Jurkat, Clone E6-1 (cell line): Measurements from ENCODE around the gene COL11A2.

Experiments used
- DNase-seq: peaks from one replicate; pipeline ENCODE4 v3.0.0-alpha.2; 2011; ENCODE audit warnings: low read depth, low spot score
- H3K4me3 ChIP-seq: 2 replicates; pipeline ENCODE4 v1.5.1; 2011; ENCODE audit warnings: mild to moderate bottlenecking, low read length, control low read depth, moderate library complexity

Gene COL11A2

DNA sequence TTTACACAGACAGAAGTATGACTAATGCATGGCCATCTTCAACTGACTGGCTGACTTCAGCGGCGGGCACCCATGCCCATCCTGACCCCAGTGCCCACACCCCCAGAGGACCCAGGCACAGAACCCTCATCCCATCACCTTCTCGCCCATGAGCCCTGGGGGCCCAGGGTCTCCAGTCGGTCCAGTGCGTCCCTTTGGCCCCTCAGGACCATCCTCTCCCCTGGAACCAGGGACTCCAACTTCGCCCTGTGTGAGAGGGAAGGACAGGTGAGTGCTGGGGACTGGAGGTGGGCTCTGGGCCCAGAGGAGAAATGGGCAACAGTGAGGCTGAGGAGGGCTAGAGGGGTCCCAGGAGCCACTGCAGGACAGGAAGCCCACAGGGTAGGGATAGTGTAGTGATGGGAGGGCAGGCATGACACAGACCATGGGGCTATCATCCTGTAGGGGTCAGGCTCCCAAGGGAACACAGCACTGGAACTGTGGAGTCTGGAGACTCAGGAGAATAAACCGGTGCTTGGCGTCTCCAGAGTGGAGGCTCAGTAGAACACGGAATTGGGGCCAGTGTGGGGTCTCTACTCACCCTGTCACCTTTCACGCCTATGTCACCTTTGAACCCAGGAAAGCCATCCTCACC lies 16.7 kb downstream of the COL11A2 start:
- DNase-seq: no peak
- no peak overlapping the region for H3K4me3 ChIP-seq

DNA sequence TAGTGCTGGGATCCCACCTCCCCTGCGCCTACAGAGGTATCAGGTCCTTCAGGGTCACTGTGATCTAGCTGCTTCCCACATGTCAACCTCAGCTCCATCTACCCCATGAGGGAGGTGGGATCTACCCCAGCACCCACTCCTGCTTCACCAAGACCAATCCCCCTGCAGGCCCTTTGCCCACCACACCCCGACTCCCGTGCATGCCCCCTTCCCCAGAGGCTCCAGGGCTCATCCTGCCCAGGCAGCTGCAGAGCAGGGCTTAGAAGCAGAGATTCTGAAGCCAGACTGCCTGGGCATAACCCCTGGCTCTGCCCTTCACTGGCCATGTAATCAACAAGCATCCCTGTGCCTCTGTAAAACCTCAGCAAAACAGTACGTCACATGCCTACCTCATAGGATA lies 17.5 kb downstream of the COL11A2 start:
- no peak overlapping the region for H3K4me3 ChIP-seq
- DNase-seq: no peak

DNA sequence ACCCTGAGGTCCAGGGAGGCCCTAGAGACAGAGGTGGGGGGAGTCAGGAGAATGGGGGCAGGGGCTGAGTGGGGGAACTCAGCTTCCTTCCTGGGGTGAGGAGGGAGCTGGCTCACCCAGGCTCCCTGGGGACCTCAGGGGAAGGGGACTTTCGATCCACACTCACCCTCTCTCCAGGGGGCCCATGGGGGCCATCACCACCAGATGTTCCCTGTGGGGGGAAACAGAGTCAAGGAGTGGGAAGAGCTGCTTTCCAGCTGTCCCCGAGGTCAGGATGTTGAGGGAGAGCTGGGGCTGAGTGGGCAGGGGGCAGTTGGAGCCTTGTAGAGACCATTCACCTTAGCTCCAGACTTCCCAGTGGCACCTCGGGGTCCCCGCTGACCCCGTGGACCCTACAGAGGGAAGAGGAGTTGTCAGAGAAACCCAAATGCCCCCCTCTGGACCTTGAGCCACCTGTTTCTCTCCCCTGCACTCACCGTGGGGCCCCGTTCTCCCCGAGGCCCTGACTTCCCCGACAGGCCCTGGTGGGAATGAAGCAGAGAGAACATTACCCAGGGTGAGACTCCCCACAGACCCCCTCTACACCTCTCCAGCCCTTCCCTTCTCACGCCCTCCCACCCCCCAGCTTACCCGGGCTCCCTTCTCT lies 18.6 kb downstream of the COL11A2 start:
- no peak for DNase-seq

DNA sequence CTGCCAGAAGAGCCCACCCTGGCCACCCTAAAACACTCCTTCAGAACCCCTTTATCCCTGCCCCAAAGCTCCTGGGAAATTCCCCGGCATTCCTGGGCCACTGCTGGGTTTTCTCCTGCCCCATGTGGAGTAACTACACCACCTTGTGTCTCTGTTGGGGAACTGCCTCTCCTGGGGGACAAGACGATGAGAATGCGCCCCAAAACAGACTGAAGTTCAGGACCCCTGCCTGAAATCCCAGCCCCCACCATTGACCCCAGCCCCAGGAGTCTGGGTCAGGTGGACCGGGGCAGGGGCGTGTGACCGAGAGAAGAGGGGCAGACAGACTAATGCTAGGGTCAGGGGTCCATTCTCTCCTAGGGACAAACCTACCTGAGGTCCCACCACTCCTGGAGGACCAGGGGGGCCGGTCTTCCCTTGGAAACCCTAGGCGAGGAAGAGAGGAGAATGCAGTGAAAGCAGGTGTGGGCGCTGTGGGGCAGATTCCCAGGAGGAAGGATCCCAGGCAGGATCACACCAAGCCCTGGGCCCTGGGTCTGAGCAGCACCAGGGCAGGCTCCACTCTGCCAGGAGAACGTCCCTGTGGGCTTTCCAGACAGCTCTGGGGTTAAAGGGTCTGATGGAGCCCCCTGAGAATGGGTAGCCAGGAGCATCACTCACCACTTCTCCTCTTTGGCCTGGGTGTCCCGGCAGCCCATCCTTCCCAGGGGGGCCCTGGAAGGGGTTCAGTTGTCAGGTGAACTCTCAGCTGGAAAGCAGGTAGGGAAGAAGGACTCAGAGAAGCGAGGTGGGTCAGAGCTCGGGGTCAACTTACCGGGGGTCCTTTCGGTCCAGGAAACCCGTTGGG lies 19.4 kb downstream of the COL11A2 start:
- DNase-seq: no peak
- no peak overlapping the region for H3K4me3 ChIP-seq

More for the DNA sequence above, 18.6 kb downstream of the COL11A2 start:
- H3K4me3 ChIP-seq: no peak overlapping the region

DNA sequence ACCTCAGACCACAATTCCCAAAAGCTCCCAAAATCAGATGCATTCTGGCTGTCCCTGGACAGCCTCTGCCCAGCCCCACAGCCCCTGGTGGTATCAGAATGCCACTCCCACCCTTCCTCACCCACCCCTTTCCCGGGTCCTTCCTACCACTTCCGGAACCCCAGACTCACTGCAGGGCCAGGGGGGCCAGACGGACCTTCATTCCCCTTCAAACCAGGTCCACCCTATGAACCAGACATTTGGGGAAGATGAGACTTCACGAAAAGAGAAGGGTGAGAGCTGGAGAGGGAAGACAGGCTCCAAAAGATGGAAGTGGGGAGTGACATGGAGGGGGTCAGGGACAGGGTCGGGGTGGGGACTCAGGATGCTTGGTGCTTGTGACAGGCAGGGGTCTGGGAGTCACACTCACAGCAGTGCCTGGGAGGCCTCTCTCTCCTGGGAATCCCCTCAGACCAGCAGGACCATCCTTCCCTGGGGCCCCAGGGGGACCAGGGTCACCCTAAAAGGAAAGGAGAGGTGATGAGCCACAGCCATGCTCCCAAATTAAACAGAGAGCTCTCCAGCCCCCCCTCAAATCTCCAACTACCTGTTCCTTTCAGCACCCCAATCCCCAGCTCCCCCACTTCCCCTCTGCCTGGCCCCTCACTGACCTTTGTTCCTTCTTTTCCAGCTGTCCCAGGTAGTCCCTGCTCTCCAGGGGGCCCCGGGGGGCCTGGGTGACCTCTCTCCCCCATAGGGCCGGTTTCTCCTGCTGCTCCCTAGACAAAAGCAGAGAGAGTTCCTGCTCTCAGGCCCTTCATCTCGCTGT lies 20.2 kb downstream of the COL11A2 start:
- no peak overlapping the region for H3K4me3 ChIP-seq

DNA sequence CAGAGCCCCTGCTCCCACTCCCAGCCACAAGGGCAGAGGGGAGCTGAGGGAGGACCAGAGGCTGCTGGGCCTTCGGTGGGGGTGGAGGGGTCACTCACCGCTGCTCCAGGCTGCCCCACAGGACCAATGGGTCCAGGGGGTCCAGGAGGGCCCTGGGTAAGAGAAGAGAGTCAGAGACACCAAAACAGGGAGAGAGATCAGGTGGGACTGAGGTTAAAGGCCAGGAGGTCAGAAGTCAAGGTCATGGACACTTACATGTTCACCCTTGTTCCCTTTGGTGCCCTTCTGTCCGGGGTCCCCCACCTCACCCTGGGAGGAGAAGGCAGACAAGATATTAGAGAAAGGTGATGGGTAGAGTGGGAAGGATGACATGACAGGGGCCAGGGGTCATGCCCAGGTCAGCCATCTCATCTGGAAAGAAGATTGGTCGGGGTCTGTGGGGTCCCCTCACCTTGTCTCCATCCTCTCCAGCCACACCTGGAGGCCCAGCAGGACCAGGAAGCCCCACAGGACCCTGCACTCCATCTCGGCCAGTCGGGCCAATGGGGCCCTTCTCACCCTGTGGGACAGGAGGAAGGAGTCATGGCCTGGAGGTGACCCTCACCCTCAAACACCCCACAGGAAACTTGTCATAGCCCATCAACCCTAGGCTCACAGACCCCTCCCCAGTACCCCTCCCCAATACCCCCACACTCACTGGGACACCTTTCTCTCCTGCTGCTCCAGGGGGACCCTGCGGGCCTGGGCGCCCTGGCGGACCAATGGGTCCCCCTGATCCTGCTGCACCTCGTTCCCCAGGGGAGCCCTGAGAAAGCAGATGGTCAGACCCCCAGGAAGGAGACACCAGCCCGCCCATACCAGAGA lies 21.0 kb downstream of the COL11A2 start:
- no peak for DNase-seq
- H3K4me3 ChIP-seq: no peak overlapping the region

More for the DNA sequence above, 20.2 kb downstream of the COL11A2 start:
- no peak for DNase-seq

DNA sequence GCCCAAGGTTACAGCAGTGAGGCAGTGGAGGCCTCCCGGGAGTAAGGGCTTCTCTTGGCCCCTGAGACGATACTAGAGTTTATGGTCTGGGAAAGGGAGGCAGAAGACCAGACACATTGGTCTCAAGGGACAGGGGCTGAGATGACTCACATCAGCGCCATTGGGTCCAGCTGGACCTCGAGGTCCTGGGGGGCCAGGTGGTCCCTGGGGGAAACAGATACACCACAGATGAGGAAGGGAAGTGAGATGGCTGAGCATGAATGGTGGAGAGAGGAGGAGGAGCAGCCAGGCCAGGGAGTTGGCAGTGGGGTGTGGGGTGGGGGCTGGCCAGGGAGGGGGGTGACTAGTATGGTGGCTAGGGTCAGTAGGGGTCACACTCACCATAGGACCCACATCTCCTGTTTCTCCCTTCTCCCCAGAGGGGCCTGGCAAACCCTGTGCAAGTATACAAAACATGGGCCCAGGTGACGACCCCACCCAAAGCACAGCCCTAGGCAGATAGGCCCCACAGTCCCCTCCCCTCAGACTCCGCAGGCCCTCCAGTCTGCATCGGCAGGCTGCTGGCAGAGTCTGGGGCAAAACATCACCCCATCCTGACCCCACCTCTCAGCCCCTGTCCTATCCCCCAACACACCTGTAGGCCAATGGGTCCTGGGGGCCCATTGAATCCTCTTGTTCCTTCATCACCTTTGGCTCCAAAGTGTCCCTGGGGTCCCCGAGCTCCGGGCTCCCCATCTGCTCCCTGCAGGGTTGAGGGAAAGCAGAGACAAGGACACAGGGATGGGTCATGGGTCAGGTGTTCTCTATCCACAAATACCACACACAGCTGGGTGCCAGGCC lies 21.9 kb downstream of the COL11A2 start:
- no peak overlapping the region for H3K4me3 ChIP-seq
- DNase-seq: no peak

DNA sequence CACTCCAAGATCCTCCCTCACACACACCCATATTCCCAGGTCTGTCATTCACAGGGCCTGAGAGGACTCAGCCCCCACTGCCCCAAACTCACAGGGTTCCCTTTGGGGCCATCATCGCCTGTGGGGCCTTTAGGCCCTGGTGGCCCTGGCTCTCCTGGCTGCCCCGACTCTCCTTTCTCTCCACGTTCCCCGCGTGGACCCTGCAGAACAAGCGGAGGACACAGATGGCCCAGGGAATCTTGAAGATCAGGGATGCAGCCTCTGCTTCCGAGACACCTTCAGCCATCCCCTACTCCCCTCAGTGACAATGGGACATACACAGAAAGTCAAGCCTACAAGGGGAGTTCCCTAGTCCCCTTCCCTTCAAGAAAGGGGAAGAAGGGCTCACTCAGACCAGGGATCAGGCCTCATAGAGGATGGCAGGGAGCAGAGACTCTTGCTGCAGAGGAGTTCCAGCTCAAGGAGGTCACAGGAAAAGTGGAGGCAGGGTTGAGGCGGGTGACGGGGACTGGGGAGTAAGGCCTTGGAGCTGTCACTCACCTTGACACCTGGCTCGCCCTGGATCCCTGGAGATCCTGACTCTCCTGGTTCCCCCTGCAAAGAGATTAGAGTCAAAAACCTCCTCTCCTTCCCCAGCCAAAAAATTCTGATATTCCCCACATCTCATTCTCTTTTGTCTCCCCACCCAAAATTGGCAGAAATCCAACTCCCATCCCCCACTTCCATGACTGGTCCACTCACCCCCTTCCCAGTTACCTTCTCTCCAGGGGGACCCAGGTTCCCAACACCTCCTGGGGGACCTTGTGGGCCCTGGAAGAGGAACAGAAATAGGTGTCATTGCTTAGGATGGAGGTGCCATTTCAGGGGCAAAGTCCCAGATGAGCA lies 22.7 kb downstream of the COL11A2 start:
- DNase-seq: no peak
- no peak overlapping the region for H3K4me3 ChIP-seq

DNA sequence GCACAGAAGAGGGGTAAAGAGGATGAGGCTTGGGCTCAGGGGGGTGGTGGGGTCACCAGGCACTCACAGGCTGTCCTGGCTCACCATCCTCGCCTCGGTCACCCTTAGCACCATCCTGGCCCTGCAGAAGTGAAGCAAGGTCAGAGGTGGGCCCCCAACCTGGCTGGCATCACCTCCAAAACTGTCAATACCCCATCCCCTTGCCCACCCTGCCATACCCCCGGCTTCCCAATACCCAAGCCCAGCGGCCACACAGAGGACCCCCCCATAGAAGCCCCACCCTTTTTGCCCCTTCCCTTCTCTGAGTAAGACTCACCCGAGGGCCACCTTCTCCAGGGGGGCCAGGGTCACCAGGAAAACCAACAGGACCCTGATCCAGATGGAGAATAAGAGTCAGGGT lies 23.6 kb downstream of the COL11A2 start:
- H3K4me3 ChIP-seq: no peak overlapping the region
- no peak for DNase-seq

DNA sequence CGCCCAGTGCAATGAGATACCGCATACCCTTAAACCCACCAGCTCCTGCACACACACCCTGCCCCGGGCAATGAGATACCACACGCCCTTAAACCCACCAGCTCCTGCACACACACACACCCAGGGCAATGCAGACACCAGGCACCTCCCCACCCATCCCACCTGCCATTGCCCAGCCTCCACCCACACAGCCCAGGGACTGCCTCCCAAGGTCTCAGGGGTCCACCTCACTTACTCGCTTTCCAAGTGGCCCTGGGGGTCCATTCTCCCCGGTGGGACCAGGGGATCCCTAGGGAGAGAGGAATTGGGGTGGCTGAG lies 24.0 kb downstream of the COL11A2 start:
- no peak overlapping the region for H3K4me3 ChIP-seq

DNA sequence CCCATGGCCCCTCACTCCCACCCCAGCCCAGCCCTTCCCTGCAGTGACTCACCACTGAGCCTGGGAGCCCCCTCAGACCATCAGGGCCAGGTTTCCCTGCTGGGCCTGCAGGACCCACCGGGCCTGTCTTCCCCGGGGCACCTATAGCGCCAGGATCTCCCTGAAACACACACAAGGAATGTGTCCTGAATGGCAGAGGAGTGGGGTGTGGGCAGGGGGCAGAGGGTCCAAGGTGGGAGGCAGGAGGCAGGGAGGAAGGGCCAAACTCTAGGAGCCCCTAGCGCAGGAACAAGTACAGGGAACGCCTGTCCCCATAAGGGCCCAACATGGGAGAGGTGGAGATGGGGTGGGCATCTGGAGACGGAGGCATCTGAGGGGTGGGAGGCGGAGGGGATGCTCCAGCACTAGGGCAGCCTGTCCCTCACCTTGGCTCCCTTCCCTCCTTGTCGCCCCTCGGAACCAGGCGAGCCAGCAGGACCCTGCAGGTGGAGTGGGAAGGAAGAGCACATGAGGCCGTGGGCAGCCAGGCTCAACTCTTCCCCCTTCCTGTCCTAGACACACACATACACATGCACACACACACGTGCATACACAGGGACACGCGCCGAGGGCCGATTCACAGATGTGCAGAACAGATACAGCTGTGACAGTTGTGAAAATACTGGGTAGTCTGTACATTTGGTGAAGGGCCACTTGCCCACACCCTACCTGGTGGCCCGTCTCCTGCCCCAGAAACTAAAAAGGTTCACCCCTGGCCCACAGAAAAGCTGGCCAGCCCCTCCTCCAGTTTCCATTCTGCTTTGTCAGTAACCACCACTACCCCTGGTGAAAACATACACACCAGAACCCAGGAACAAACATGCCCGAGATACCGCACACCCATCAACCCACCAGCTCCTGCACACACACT lies 24.6 kb downstream of the COL11A2 start:
- DNase-seq: no peak
- H3K4me3 ChIP-seq: no peak overlapping the region

More for the DNA sequence above, 24.0 kb downstream of the COL11A2 start:
- DNase-seq: no peak

DNA sequence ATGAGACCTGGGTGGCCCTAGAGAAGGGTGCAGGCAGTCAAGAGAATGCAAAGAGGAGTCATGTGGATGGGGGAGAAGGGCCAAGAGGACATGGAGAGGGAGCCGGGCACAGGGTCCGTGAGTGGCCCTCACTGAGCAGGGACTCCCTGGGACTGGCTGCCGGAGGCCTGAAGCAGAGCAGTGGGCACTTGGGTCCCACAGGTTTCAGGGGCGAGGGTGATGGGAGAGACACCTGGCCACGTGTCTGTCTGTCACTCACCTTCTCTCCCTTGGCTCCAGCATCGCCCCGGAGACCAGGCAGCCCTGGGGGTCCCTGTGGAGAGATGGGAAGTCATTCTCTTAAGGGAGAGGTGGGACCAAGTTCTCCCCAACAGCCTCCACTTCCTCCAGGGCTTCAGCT lies 25.5 kb downstream of the COL11A2 start:
- DNase-seq: no peak
- H3K4me3 ChIP-seq: no peak overlapping the region

DNA sequence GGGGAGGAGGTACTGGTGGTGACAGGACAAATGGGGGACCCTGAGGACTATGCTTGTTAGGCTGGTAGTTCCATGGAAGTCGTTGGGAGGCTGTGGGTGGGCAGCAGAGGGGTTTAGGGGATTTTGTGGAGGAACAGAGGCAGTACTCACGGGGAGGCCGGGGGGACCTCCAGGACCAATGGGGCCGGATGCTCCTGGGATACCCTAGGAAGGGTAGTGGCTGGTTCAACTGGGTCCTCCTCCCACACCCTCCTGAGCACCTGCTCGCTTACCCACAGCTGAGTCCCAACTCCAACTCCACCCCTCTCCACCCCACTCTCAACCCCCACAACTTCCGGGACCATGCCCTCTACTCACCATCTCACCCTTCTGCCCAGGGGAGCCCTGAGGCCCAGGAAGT lies 25.9 kb downstream of the COL11A2 start:
- DNase-seq: no peak

DNA sequence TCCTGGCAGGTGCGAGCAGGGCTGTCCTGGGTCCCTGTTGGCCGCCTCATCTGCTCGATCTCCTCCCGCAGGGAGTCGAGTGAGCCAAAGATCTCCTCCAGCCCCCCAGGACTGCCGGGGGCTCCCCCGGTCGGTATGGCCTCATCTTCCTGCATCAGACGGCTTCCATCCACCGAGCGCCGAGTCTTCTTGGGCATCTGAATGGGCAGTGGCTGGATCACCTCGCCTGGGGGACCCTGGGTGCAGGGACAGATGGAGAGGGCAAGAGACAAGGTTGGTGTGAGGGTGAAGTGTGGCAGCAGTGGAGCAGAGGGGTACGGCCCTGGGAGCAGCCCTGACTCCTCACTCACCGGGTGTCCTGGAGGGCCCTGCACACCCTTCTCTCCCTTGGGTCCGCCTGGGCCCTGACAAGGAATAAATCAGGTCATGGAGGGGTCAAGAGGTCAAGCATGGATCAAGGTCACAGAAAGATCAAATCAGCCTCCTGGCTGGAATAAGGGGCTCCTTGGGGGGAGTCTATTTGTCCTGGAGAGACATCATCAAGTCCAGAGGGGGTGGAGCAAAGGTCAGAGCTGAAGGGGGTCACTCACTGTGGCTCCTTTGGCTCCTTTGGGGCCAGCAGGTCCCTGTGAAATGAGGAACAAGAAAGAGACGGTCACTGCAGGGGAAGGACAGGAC lies 26.5 kb downstream of the COL11A2 start:
- DNase-seq: no peak
- no peak overlapping the region for H3K4me3 ChIP-seq

More for the DNA sequence above, 25.9 kb downstream of the COL11A2 start:
- no peak overlapping the region for H3K4me3 ChIP-seq

DNA sequence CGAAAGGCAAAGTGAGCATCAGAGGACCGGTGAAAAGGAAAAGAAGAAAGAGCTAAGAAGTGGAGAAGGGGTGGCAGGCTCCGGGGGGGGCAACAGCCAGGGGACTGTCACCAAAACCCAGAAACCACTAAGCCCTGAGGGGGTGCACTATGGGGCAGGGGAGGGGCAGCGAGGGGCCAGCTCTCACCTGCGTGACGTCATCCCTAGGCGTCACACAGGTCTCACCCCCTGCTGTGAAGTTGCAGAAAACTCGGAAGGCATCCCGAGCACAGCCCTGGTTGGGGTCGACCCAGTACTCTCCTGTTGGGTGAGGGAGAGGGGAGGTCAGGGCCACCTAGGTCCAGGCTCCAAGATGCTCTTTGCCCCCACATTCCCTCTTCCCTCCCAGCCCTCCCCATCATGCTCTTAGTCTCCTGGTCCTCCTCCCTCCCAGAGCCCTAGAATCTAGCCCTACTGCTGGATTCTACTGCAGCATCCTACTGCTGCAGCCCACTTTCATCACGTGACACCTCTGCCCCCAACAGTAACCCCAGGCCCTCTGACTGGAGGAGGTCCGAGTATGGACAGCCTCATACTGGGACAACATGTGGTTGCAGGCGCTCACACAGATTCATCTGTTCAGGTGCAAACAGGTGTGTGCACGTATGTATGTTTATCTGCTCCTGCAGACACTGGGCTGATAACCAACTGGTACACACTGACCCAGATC lies 27.4 kb downstream of the COL11A2 start:
- no peak overlapping the region for H3K4me3 ChIP-seq
- DNase-seq: no peak
